Measurements from ENCODE around the gene PACRG.

DNA sequence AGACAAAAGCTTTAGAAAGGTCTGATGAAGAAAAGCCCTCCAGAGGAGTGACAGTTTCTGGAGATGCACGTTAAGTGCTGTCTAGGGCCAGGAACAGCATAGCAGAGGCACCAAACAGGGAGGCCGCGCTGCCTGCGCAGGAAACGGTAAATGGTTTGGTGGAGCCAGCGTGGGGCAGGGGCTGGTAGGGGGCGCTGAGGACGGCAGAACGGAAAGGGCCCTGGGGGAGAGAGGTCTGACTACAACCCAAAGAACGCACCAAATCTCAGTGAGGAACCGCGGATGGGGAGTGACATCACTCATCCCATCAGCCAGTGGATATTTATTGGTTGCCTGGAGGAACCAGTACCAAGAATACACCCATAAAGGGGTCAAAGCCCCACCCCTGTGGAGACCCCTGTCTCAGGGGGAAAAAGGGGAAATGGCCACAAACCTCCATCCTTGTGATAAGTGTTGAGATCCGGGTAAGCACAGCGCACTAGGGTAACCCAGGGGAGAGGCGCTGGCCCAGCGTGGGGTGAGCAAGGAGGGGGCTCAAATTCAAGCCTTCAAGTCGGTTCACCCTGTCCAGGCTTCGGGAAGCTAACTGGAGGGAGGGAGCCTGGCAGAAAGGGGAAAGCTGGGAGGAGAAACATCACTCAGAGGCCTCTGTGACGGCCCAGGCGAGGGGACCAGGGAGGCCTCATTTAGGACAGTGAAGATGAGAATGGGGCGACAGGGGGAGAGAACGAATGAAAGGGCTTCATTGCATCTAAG is 437.6 kb downstream of the PACRG start:
- TF ChIP-seq RAD21 (conservative IDR thresholded peaks at IDR 0.05), result no peak
- TF ChIP-seq, protein P1, sequence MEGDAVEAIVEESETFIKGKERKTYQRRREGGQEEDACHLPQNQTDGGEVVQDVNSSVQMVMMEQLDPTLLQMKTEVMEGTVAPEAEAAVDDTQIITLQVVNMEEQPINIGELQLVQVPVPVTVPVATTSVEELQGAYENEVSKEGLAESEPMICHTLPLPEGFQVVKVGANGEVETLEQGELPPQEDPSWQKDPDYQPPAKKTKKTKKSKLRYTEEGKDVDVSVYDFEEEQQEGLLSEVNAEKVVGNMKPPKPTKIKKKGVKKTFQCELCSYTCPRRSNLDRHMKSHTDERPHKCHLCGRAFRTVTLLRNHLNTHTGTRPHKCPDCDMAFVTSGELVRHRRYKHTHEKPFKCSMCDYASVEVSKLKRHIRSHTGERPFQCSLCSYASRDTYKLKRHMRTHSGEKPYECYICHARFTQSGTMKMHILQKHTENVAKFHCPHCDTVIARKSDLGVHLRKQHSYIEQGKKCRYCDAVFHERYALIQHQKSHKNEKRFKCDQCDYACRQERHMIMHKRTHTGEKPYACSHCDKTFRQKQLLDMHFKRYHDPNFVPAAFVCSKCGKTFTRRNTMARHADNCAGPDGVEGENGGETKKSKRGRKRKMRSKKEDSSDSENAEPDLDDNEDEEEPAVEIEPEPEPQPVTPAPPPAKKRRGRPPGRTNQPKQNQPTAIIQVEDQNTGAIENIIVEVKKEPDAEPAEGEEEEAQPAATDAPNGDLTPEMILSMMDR (IDR thresholded peaks at IDR 0.05; ENCODE audit: poor library complexity, severe bottlenecking), result no peak
- no peak for TF ChIP-seq TAF1 (IDR thresholded peaks at IDR 0.05; ENCODE audit: low read depth)
- TF ChIP-seq POLR2AphosphoS5 (IDR thresholded peaks at IDR 0.05), result no peak
- TF ChIP-seq, protein P2, sequence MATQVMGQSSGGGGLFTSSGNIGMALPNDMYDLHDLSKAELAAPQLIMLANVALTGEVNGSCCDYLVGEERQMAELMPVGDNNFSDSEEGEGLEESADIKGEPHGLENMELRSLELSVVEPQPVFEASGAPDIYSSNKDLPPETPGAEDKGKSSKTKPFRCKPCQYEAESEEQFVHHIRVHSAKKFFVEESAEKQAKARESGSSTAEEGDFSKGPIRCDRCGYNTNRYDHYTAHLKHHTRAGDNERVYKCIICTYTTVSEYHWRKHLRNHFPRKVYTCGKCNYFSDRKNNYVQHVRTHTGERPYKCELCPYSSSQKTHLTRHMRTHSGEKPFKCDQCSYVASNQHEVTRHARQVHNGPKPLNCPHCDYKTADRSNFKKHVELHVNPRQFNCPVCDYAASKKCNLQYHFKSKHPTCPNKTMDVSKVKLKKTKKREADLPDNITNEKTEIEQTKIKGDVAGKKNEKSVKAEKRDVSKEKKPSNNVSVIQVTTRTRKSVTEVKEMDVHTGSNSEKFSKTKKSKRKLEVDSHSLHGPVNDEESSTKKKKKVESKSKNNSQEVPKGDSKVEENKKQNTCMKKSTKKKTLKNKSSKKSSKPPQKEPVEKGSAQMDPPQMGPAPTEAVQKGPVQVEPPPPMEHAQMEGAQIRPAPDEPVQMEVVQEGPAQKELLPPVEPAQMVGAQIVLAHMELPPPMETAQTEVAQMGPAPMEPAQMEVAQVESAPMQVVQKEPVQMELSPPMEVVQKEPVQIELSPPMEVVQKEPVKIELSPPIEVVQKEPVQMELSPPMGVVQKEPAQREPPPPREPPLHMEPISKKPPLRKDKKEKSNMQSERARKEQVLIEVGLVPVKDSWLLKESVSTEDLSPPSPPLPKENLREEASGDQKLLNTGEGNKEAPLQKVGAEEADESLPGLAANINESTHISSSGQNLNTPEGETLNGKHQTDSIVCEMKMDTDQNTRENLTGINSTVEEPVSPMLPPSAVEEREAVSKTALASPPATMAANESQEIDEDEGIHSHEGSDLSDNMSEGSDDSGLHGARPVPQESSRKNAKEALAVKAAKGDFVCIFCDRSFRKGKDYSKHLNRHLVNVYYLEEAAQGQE (IDR thresholded peaks at IDR 0.05; ENCODE audit: borderline replicate concordance), result no peak
- no peak for TF ChIP-seq EZH2 (IDR thresholded peaks at IDR 0.05; ENCODE audit: borderline replicate concordance, insufficient read depth, low read length, poor library complexity, severe bottlenecking)
- TF ChIP-seq EP300 (conservative IDR thresholded peaks at IDR 0.05; ENCODE audit: poor library complexity, severe bottlenecking), result no peak
- no peak for TF ChIP-seq SMC3 (conservative IDR thresholded peaks at IDR 0.05; ENCODE audit: poor library complexity)
- TF ChIP-seq MXI1 (conservative IDR thresholded peaks at IDR 0.05; ENCODE audit: poor library complexity, severe bottlenecking), result no peak

Data from neural cell (in vitro differentiated cells).